HEK293 (cell line): Measurements from ENCODE around the gene MUC21.

ENCODE experiments used
- CTCF ChIA-PET: fragments of 350-600 bp; formaldehyde crosslinking; extraction: SDS; loops from one replicate; lab custom pipeline; 2021; ENCODE audit warnings: antibody characterized with exemption; lab: Yijun Ruan, JAX
- POLR2A ChIA-PET: fragments of 300-600 bp; formaldehyde crosslinking; extraction: SDS; loops from one replicate; lab custom pipeline; 2020; ENCODE audit warnings: antibody characterized with exemption, inconsistent platforms; lab: Yijun Ruan, JAX
- H3K27ac ChIP-seq: fragments of 200-500 bp; sonication (Bioruptor generic); 2 replicates; pipeline ENCODE4 v1.5.1; 2014; ENCODE audit warnings: low read depth, low read length, control low read depth, inconsistent platforms; ENCODE audit errors: extremely low read depth
- H3K36me3 ChIP-seq, 2 experiments: fragments of 200-500 bp in 1 of 2; sonication (Bioruptor generic) in 1 of 2; 1 replicate in 1 of 2; 2 replicates in 1 of 2; pipeline ENCODE4 v1.5.1; 2014 to 2017; ENCODE audit warnings: inconsistent platforms in 2 of 2, low read length in 2 of 2; ENCODE audit not compliant: control insufficient read depth in 2 of 2, insufficient read depth in 1 of 2
- H3K4me1 ChIP-seq: fragments of 200-500 bp; sonication (Bioruptor generic); 2 replicates; pipeline ENCODE4 v1.5.1; 2014; ENCODE audit warnings: mild to moderate bottlenecking, low read length, inconsistent platforms; ENCODE audit not compliant: control insufficient read depth, insufficient read depth
- H3K4me3 ChIP-seq: 2 replicates; pipeline ENCODE4 v1.5.1; 2011; ENCODE audit warnings: low read depth, mild to moderate bottlenecking, control low read depth, low read length, moderate library complexity
- H3K9me3 ChIP-seq: fragments of 200-500 bp; sonication (Bioruptor generic); 2 replicates; pipeline ENCODE4 v1.5.1; 2014; ENCODE audit warnings: low read depth, low read length, inconsistent platforms; ENCODE audit not compliant: control insufficient read depth, insufficient read depth
- BCL11A ChIP-seq: fragments of 450-650 bp; formaldehyde crosslinking; IDR thresholded peaks from 2 replicates; pipeline ENCODE4 v1.5.1; 2016; ENCODE audit warnings: low read depth, missing biosample characterization, missing genetic modification characterization
- BCL11B ChIP-seq: fragments of 450-650 bp; formaldehyde crosslinking; IDR thresholded peaks from 2 replicates; pipeline ENCODE4 v1.5.1; 2016; ENCODE audit warnings: low read depth, missing biosample characterization, missing genetic modification characterization
- CTCF ChIP-seq: fragments of 450-650 bp; formaldehyde crosslinking; IDR thresholded peaks from 2 replicates; pipeline ENCODE4 v1.5.1; 2016; ENCODE audit warnings: missing biosample characterization, missing genetic modification characterization
- GFI1B ChIP-seq: fragments of 450-650 bp; formaldehyde crosslinking; IDR thresholded peaks from 2 replicates; pipeline ENCODE4 v1.5.1; 2016; ENCODE audit warnings: missing biosample characterization, missing genetic modification characterization
- HOXD13 ChIP-seq: sonication (generic); formaldehyde crosslinking; IDR thresholded peaks from 2 replicates; pipeline ENCODE4 v1.8.0; 2022; ENCODE audit warnings: missing genetic modification reagents, borderline replicate concordance
- MZF1 ChIP-seq: fragments of 450-650 bp; formaldehyde crosslinking; IDR thresholded peaks from 2 replicates; pipeline ENCODE4 v1.5.1; 2017; ENCODE audit warnings: missing biosample characterization, missing genetic modification characterization, borderline replicate concordance
- ZBTB20 ChIP-seq: fragments of 450-650 bp; formaldehyde crosslinking; IDR thresholded peaks from 2 replicates; pipeline ENCODE4 v1.5.1; 2016; ENCODE audit warnings: missing biosample characterization, missing genetic modification characterization
- ZBTB26 ChIP-seq: fragments of 450-650 bp; formaldehyde crosslinking; optimal IDR thresholded peaks from 2 replicates; pipeline ENCODE3; 2016; ENCODE audit warnings: missing biosample characterization, mild to moderate bottlenecking, missing genetic modification characterization
- ZNF10 ChIP-seq: fragments of 450-650 bp; formaldehyde crosslinking; IDR thresholded peaks from 2 replicates; pipeline ENCODE4 v1.5.1; 2017; ENCODE audit warnings: missing biosample characterization, missing genetic modification characterization
- ZNF114 ChIP-seq: fragments of 450-650 bp; formaldehyde crosslinking; IDR thresholded peaks from 2 replicates; pipeline ENCODE4 v1.5.0; 2017; ENCODE audit warnings: missing biosample characterization, missing genetic modification characterization
- ZNF19 ChIP-seq: fragments of 450-650 bp; formaldehyde crosslinking; IDR thresholded peaks from 2 replicates; pipeline ENCODE4; 2016; ENCODE audit warnings: missing biosample characterization, missing genetic modification characterization, low read depth
- ZNF239 ChIP-seq: fragments of 450-650 bp; formaldehyde crosslinking; IDR thresholded peaks from 2 replicates; pipeline ENCODE4 v1.5.1; 2016; ENCODE audit warnings: missing biosample characterization, missing genetic modification characterization
- ZNF24 ChIP-seq: fragments of 450-650 bp; formaldehyde crosslinking; IDR thresholded peaks from 2 replicates; pipeline ENCODE4 v1.5.1; 2016; ENCODE audit warnings: missing biosample characterization, missing genetic modification characterization
- ZNF366 ChIP-seq: fragments of 450-650 bp; formaldehyde crosslinking; conservative IDR thresholded peaks from 2 replicates; pipeline ENCODE4 v1.5.1; 2016; ENCODE audit warnings: missing biosample characterization, missing genetic modification characterization
- ZNF514 ChIP-seq: fragments of 450-650 bp; formaldehyde crosslinking; IDR thresholded peaks from 2 replicates; pipeline ENCODE4 v1.5.1; 2016; ENCODE audit warnings: missing biosample characterization, missing genetic modification characterization
- ZNF76 ChIP-seq: fragments of 450-650 bp; formaldehyde crosslinking; IDR thresholded peaks from 2 replicates; pipeline ENCODE4; 2016; ENCODE audit warnings: low read depth, missing biosample characterization, missing genetic modification characterization, borderline replicate concordance
- ZNF777 ChIP-seq: fragments of 450-650 bp; formaldehyde crosslinking; IDR thresholded peaks from 2 replicates; pipeline ENCODE4 v1.5.1; 2017; ENCODE audit warnings: missing biosample characterization, missing genetic modification characterization, borderline replicate concordance

The MUC21 gene

GRCh38 chr6:30983439-30983838 lies at the start of gene MUC21:
TSS of gene MUC21 (plus strand) at chr6:30983718. CDS start at chr6:30983959, 241 bp downstream.
- H3K4me3 ChIP-seq: no peak within 1 kb of the TSS
- TF ChIP-seq ZNF114 (tag by site-specific recombination) (no peak), ZNF514 (tag by site-specific recombination) (no peak), GFI1B (tag by site-specific recombination) (no peak)
- TF ChIP-seq, all 188 proteins: peak for 0
- H3K9me3 ChIP-seq: no peaks in the 10 kb centered on the region
- 0 out of 2 replicates have a peak, but pooled peaks cover 6% of the 10 kb centered on the region for H3K4me1 ChIP-seq
- no peak within 1 kb of the TSS for H3K27ac ChIP-seq
- CTCF ChIA-PET: interaction anchor here (0.6 to 0.7 kb wide), 2 partner anchors 61 to 110 kb away, joined by 3 to 4 read pairs; no protein-coding TSS in a partner anchor
- POLR2A ChIA-PET: interaction anchor here (0.6 kb wide), 1 partner anchor 57 kb away, joined by 3 read pairs; no protein-coding TSS in a partner anchor
- no peaks in the 10 kb centered on the region for H3K36me3 ChIP-seq

- CTCF ChIA-PET: interaction anchor here (0.8 to 1.7 kb wide), 6 partner anchors 9 to 152 kb away, joined by 3 to 5 read pairs (median 4); no protein-coding TSS in a partner anchor
- POLR2A ChIA-PET: interaction anchor here (0.7 kb wide), 1 partner anchor 145 kb away, joined by 3 read pairs; no protein-coding TSS in a partner anchor
- no peaks in the 10 kb centered on the region for H3K9me3 ChIP-seq
These were observed 48.5 kb upstream of the MUC21 start for GRCh38 chr6:30935018-30935417.

GRCh38 chr6:30937265-30937664 lies 46.3 kb upstream of the MUC21 start:
- H3K4me1 ChIP-seq: no peaks in the 10 kb centered on the region
- H3K27ac ChIP-seq: no peak overlapping the region
- CTCF ChIA-PET: no interaction called here
- POLR2A ChIA-PET: no interaction called here
- H3K9me3 ChIP-seq: no peaks in the 10 kb centered on the region
- H3K36me3 ChIP-seq: no peaks in the 10 kb centered on the region
- H3K4me3 ChIP-seq: no peak overlapping the region
- TF ChIP-seq ZNF24 (tag by site-specific recombination) (no peak), ZNF777 (no peak), MZF1 (tag by site-specific recombination) (no peak), ZBTB20 (tag by site-specific recombination) (no peak), ZBTB26 (tag by site-specific recombination) (no peak), ZNF366 (tag by site-specific recombination) (no peak), HOXD13 (no peak), ZNF76 (tag by site-specific recombination) (no peak), BCL11B (tag by site-specific recombination) (no peak), BCL11A (no peak), ZNF19 (no peak), ZNF114 (tag by site-specific recombination) (no peak), CTCF (tag by site-specific recombination) (no peak)

More at GRCh38 chr6:30935018-30935417, 48.5 kb upstream of the MUC21 start:
- TF ChIP-seq ZNF10 (tag by site-specific recombination): 0 out of 2 replicates have a peak, but pooled peaks have one; percentile 43
- TF ChIP-seq ZNF239: no peak
- no peaks in the 10 kb centered on the region for H3K4me1 ChIP-seq
- no peak overlapping the region for H3K4me3 ChIP-seq
- H3K27ac ChIP-seq: no peak overlapping the region
- H3K36me3 ChIP-seq: no peaks in the 10 kb centered on the region
